Adrenal gland (tissue), 5 donors: ENCODE data around the gene DHX32.

Experiments used
- CTCF ChIP-seq, 6 experiments: fragments of 450-650 bp in 4 of 6; fragments of 200-600 bp in 2 of 6; sonication (generic) in 1 of 6; IDR thresholded peaks; 1 replicate in 5 of 6; 2 replicates in 1 of 6; pipeline versions ENCODE4 v1.5.1 to v1.8.0; 2016 to 2021; ENCODE audit warnings: antibody characterized with exemption in 6 of 6, mild to moderate bottlenecking in 2 of 6, moderate library complexity in 1 of 6
- POLR2A ChIP-seq, 2 donors: fragments of 450-650 bp; IDR thresholded peaks; one replicate each; pipeline ENCODE4 v1.6.1; 2017; ENCODE audit warnings: antibody characterized with exemption in 2 of 2, mild to moderate bottlenecking in 2 of 2, moderate library complexity in 1 of 2
- donor health status: DM: no; HTN: no; CAD: no.

- TF ChIP-seq POLR2A (IDR thresholded peaks at IDR 0.05) = no peak
- no peak for TF ChIP-seq CTCF (IDR thresholded peaks at IDR 0.05)
These were observed 79.5 kb downstream of the DHX32 start for GRCh38 chr10:125801574-125801973.
